ENCODE measurements around the gene EXOG. TPM values are rescaled to one million over a fixed set of nuclear protein-coding genes. Genes with fewer than 3 reads are reported as not detected.
"Not testable (repeated sequence)": the region's sequence is repeated elsewhere in the genome, so short reads cannot be mapped to it uniquely, and the experiment has no call there.

EXOG gene
- total RNA-seq, 1 donor from 2014 or later: 14.1 TPM

DNA sequence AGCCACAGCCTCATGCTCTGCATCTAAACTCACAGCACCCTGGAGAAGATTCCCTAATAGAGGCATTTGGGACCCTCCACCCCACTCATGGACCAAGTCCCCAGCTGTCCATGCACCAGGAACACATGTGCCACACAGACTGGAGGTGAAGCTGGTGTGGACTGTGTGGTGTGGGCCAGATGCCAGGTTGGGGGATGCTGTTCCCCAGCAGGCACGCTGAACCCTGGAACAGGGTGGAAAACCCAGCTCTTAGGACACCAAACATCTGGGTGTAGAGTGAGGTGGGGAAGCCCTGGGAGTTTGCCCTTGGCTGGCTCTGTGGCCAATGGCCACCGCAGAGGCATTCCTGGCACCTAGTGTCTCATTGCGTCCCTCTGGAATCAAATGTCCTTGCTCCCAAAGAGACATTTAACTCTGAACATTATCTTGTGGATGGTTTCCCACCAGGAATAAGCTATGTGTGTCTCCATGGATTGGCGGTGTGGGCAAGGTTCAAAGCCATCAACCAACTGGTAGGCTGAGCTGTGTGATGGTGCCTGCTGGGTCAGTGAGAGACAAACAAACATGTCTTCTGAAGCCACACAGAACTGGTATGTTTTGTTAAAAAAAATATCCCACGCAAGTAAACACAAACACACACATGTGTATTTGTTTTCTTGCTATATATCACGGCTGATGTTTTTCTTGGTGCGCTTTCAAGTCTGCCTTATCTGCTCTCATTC is 65.0 kb downstream of the EXOG start:
- Histone ChIP-seq H3K27me3 (ENCODE audit: control insufficient read depth in 3 of 3, insufficient read depth in 3 of 3, low read length in 3 of 3) (no peaks in the 10 kb centered on the region), H3K4me3 (ENCODE audit: low read length in 3 of 3) (no peak overlapping the region), H3K4me1 (ENCODE audit: control insufficient read depth in 3 of 3, insufficient read depth in 3 of 3, low read length in 3 of 3) (no peaks in the 10 kb centered on the region), H3K9ac (ENCODE audit: low read depth in 1 of 3, low read length in 3 of 3) (no peak overlapping the region), H3K9me3 (ENCODE audit: control insufficient read depth in 3 of 3, low read length in 3 of 3) (no peaks in the 10 kb centered on the region), H3K27ac (ENCODE audit: low read depth, low read length) (no peak overlapping the region), H3K36me3 (ENCODE audit: control insufficient read depth in 3 of 3, insufficient read depth in 3 of 3, low read length in 3 of 3) (no peaks in the 10 kb centered on the region)

DNA sequence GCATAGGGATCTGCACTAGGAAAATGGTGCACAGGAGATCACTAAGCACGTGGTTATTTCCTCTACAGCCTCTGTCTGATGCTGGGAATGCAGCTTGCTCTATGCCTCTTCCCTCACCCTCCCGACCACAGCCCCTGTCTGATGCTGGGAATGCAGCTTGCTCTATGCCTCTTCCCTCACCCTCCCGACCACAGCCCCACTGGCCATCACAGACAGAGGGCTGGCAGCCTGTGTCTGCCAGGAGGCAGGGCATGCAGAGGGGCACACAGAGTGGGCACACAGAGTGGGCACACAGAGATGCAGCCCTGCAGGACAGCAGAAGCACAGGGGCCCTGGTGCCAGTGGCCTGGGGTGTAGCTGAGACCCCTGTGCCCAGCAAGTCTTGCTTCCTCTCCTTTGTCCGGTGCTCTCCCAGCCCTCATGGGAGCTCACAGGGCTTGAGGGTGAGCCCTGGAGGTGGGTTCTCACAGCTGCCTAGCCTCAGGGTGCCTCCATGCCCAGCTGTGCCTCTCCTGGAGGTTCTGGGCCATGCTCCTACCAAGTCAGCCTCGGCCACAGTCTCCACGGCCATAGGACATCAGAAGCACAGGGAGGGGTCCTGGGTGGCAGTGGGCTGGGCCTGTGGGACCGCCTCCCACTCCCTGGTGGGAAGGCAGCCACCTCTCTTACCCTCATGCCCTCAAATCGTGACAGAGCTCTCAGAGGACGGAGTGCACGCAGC is 65.8 kb downstream of the EXOG start:
- Histone ChIP-seq H3K27me3 (ENCODE audit: control insufficient read depth in 3 of 3, insufficient read depth in 3 of 3, low read length in 3 of 3) (no peaks in the 10 kb centered on the region), H3K9me3 (ENCODE audit: control insufficient read depth in 3 of 3, low read length in 3 of 3) (no peaks in the 10 kb centered on the region), H3K27ac (ENCODE audit: low read depth, low read length) (no peak overlapping the region), H3K4me1 (ENCODE audit: control insufficient read depth in 3 of 3, insufficient read depth in 3 of 3, low read length in 3 of 3) (no peaks in the 10 kb centered on the region), H3K4me3 (ENCODE audit: low read length in 3 of 3) (no peak overlapping the region), H3K9ac (ENCODE audit: low read depth in 1 of 3, low read length in 3 of 3) (no peak overlapping the region), H3K36me3 (ENCODE audit: control insufficient read depth in 3 of 3, insufficient read depth in 3 of 3, low read length in 3 of 3) (no peaks in the 10 kb centered on the region)

DNA sequence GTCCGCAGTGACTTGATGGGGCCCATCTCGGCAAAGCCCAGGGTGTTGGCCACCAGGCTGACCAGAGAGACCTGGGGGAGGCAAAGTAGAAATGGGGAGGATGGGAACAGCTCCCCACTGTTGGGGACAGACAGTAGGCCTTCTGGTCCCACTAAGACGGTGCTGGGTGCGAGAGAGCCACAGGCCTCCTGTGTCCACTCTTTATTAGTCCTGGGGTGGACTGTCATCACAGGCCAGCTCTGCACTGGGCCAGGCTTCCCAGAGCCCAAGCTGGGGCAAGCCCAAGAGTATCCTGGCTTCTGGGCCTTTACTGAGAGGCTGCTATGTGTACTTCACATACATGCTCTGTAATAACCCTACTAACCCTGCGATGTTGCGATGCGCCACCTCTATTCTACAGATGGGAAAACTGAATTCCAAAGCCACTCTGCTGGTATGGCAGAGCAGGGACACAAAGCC is 66.4 kb downstream of the EXOG start:
- Histone ChIP-seq H3K9ac (ENCODE audit: low read depth in 1 of 3, low read length in 3 of 3) (no peak overlapping the region), H3K9me3 (ENCODE audit: control insufficient read depth in 3 of 3, low read length in 3 of 3) (no peaks in the 10 kb centered on the region), H3K27ac (ENCODE audit: low read depth, low read length) (no peak overlapping the region), H3K4me3 (ENCODE audit: low read length in 3 of 3) (no peak overlapping the region), H3K27me3 (ENCODE audit: control insufficient read depth in 3 of 3, insufficient read depth in 3 of 3, low read length in 3 of 3) (no peaks in the 10 kb centered on the region), H3K4me1 (ENCODE audit: control insufficient read depth in 3 of 3, insufficient read depth in 3 of 3, low read length in 3 of 3) (no peaks in the 10 kb centered on the region), H3K36me3 (ENCODE audit: control insufficient read depth in 3 of 3, insufficient read depth in 3 of 3, low read length in 3 of 3) (no peaks in the 10 kb centered on the region)

- Histone ChIP-seq H3K9ac (ENCODE audit: low read depth in 1 of 3, low read length in 3 of 3) (no peak overlapping the region), H3K4me1 (ENCODE audit: control insufficient read depth in 3 of 3, insufficient read depth in 3 of 3, low read length in 3 of 3) (no peaks in the 10 kb centered on the region), H3K27me3 (ENCODE audit: control insufficient read depth in 3 of 3, insufficient read depth in 3 of 3, low read length in 3 of 3) (no peaks in the 10 kb centered on the region), H3K9me3 (ENCODE audit: control insufficient read depth in 3 of 3, low read length in 3 of 3) (no peaks in the 10 kb centered on the region), H3K27ac (ENCODE audit: low read depth, low read length) (no peak overlapping the region), H3K4me3 (ENCODE audit: low read length in 3 of 3) (no peak overlapping the region), H3K36me3 (ENCODE audit: control insufficient read depth in 3 of 3, insufficient read depth in 3 of 3, low read length in 3 of 3) (no peaks in the 10 kb centered on the region)
Observed at GRCh38 chr3:38563070-38563885, 67.1 kb downstream of the EXOG start.

DNA sequence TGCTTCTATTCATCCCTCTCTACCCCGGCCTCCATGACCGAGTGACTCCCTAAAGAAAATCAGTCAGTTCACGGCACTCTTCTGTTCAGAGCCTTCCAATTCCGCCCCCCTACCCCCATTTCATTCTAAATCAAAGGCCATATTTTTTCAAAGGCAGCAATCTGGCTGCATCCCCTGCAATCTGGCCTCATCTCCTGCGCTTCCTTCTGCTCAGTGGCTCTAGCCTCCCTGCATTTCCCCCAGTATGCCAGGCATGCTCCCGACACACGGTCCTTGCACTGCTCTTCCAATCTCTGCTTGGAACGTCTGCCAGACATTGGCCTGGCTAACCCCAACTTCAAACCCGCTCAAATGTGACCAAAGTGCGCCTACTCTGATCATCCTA is 67.7 kb downstream of the EXOG start:
- no peaks in the 10 kb centered on the region for H3K36me3 ChIP-seq (ENCODE audit: control insufficient read depth in 3 of 3, insufficient read depth in 3 of 3, low read length in 3 of 3)
- H3K4me1 ChIP-seq (ENCODE audit: control insufficient read depth in 3 of 3, insufficient read depth in 3 of 3, low read length in 3 of 3): no peaks in the 10 kb centered on the region
- H3K4me3 ChIP-seq (ENCODE audit: low read length in 3 of 3): no peak overlapping the region
- no peaks in the 10 kb centered on the region for H3K9me3 ChIP-seq (ENCODE audit: control insufficient read depth in 3 of 3, low read length in 3 of 3)
- H3K27ac ChIP-seq (ENCODE audit: low read depth, low read length): no peak overlapping the region
- no peak overlapping the region for H3K9ac ChIP-seq (ENCODE audit: low read depth in 1 of 3, low read length in 3 of 3)
- no peaks in the 10 kb centered on the region for H3K27me3 ChIP-seq (ENCODE audit: control insufficient read depth in 3 of 3, insufficient read depth in 3 of 3, low read length in 3 of 3)

DNA sequence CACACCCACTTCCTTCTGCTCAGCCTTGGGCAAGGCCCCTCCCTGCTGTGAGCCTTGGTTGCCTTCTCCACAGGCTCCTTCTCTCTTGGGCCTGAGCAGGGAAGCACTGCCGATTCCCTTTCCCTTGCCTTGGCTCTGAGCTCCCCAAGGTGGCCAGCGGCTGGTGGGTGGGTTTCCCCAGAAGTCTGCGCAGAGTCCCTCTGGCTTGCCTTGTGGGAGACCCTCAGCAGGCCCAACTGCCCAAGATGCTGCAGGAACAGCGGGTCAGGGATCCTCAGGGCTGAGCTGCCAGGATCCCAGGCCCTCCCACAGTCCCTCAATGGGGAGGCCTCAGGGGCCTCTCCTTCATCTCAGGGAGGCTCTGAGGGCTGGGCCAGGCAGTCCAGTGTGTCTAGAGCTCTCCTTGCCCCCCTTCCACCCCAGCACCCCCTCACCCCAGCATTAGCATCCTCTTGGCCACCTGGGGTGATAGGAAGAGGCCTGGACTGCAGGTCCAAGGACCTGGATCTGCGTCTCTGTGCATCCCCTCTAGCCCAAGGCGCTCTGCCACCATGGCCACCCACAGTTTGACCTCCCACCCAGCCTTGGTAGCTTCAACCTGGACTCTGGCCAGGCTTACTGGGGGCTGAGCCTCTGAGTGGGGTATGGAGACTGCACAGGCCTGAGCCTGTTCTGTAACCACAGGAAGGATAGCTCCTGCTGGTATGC is 68.6 kb downstream of the EXOG start:
- Histone ChIP-seq H3K36me3 (ENCODE audit: control insufficient read depth in 3 of 3, insufficient read depth in 3 of 3, low read length in 3 of 3) (no peaks in the 10 kb centered on the region), H3K27ac (ENCODE audit: low read depth, low read length) (no peak overlapping the region), H3K27me3 (ENCODE audit: control insufficient read depth in 3 of 3, insufficient read depth in 3 of 3, low read length in 3 of 3) (no peaks in the 10 kb centered on the region), H3K4me3 (ENCODE audit: low read length in 3 of 3) (no peak overlapping the region), H3K9me3 (ENCODE audit: control insufficient read depth in 3 of 3, low read length in 3 of 3) (no peaks in the 10 kb centered on the region), H3K4me1 (ENCODE audit: control insufficient read depth in 3 of 3, insufficient read depth in 3 of 3, low read length in 3 of 3) (no peaks in the 10 kb centered on the region), H3K9ac (ENCODE audit: low read depth in 1 of 3, low read length in 3 of 3) (no peak overlapping the region)

DNA sequence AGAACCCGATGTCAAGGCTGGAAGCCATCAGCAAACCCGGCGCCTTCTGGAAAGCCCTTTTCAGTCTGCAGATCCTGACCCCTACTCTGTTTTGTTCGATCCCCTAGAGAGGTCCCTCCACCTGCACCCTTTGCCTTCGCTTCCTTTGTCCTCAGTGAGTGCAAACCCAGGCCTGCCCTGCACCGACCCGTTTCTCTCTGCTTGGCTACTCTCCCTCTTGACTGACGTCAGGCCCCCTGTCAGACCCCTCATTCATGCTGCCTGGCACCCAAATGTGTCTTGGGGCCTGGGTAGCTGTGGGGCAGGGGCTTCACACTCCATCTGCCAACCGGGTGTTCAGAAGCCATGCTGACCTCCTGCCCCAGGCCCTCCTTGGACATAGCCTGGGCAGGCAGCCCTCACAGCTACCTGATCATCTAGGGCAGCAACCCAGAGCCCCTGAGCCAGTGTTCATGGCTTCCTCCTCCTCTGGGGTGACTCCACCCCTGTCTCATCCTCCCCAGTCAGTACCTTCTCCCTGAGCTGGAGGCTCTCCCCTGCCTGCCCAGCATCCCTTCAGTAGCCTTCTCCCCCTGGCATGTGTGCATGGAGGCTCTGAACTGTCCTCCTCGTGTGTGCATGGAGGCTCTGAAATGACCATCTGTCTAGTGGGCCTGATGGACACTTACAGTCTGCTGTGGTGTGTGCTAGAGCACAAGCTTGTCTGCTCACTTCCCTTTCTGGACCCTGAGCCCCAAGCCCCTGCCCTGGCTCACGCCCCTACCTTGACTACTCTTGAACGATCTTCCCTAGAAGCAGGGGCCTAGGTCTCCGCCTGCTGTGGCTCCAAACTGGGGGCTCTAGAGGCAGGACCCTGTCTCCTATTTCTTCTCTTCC is 69.4 kb downstream of the EXOG start:
- H3K27ac ChIP-seq (ENCODE audit: low read depth, low read length): no peak overlapping the region
- H3K9ac ChIP-seq (ENCODE audit: low read depth in 1 of 3, low read length in 3 of 3): no peak overlapping the region
- no peaks in the 10 kb centered on the region for H3K4me1 ChIP-seq (ENCODE audit: control insufficient read depth in 3 of 3, insufficient read depth in 3 of 3, low read length in 3 of 3)
- no peaks in the 10 kb centered on the region for H3K36me3 ChIP-seq (ENCODE audit: control insufficient read depth in 3 of 3, insufficient read depth in 3 of 3, low read length in 3 of 3)
- no peaks in the 10 kb centered on the region for H3K9me3 ChIP-seq (ENCODE audit: control insufficient read depth in 3 of 3, low read length in 3 of 3)
- no peak overlapping the region for H3K4me3 ChIP-seq (ENCODE audit: low read length in 3 of 3)
- H3K27me3 ChIP-seq (ENCODE audit: control insufficient read depth in 3 of 3, insufficient read depth in 3 of 3, low read length in 3 of 3): no peaks in the 10 kb centered on the region

- Histone ChIP-seq H3K4me3 (ENCODE audit: low read length in 3 of 3) (no peak overlapping the region), H3K27me3 (ENCODE audit: control insufficient read depth in 3 of 3, insufficient read depth in 3 of 3, low read length in 3 of 3) (no peaks in the 10 kb centered on the region), H3K36me3 (ENCODE audit: control insufficient read depth in 3 of 3, insufficient read depth in 3 of 3, low read length in 3 of 3) (no peaks in the 10 kb centered on the region), H3K4me1 (ENCODE audit: control insufficient read depth in 3 of 3, insufficient read depth in 3 of 3, low read length in 3 of 3) (no peaks in the 10 kb centered on the region), H3K9ac (ENCODE audit: low read depth in 1 of 3, low read length in 3 of 3) (no peak overlapping the region), H3K9me3 (ENCODE audit: control insufficient read depth in 3 of 3, low read length in 3 of 3) (no peaks in the 10 kb centered on the region), H3K27ac (ENCODE audit: low read depth, low read length) (no peak overlapping the region)
Observed at GRCh38 chr3:38566215-38566528, 70.0 kb downstream of the EXOG start.

- H3K9ac ChIP-seq (ENCODE audit: low read depth in 1 of 3, low read length in 3 of 3); H3K4me3 ChIP-seq (ENCODE audit: low read length in 3 of 3); H3K27me3 ChIP-seq (ENCODE audit: control insufficient read depth in 3 of 3, insufficient read depth in 3 of 3, low read length in 3 of 3); H3K27ac ChIP-seq (ENCODE audit: low read depth, low read length); H3K9me3 ChIP-seq (ENCODE audit: control insufficient read depth in 3 of 3, low read length in 3 of 3); H3K36me3 ChIP-seq (ENCODE audit: control insufficient read depth in 3 of 3, insufficient read depth in 3 of 3, low read length in 3 of 3); H3K4me1 ChIP-seq (ENCODE audit: control insufficient read depth in 3 of 3, insufficient read depth in 3 of 3, low read length in 3 of 3): not testable (repeated sequence)
Observed at GRCh38 chr3:38566794-38567193, 70.7 kb downstream of the EXOG start.
